D721Med (cell line): ENCODE results near the gene SYT6.

Experiments used
- DNase-seq: peaks from one replicate; pipeline ENCODE4 v3.0.0; 2011; ENCODE audit warnings: low spot score; ENCODE audit not compliant: insufficient read length
- FAIRE-seq: peaks from 2 replicates; lab custom pipeline; 2011; peaks lifted over from hg19 to GRCh38; lab: Jason Lieb, UNC
- TF ChIP-seq, protein P1 (sequence below): IDR thresholded peaks from 2 replicates; pipeline ENCODE4 v1.5.1; 2012; ENCODE audit warnings: mild to moderate bottlenecking, control low read depth; ENCODE audit not compliant: insufficient read depth; ENCODE audit errors: missing control alignments

Gene SYT6

DNA sequence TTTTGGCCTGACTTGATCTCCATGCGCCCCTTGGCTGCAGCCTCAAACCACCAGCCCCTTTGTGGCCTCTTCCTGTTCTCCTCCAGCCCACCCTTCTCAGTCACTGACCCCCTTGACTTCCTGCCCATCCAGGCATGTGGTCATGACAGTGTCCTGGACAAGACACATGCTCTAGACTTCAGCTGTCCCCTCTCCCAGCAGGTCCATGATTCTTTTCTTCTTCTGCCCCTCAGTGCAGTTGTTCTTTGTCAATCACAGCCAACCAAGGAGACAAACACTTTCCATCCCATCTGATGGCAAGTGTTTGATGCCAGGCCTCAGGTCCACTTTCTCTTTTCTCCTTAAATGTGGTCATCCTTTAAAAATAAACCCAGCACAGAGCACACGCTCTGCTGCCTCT, 49.7 kb downstream of the SYT6 start:
- FAIRE-seq (no peak), DNase-seq (no peak)
- TF ChIP-seq, protein P1, sequence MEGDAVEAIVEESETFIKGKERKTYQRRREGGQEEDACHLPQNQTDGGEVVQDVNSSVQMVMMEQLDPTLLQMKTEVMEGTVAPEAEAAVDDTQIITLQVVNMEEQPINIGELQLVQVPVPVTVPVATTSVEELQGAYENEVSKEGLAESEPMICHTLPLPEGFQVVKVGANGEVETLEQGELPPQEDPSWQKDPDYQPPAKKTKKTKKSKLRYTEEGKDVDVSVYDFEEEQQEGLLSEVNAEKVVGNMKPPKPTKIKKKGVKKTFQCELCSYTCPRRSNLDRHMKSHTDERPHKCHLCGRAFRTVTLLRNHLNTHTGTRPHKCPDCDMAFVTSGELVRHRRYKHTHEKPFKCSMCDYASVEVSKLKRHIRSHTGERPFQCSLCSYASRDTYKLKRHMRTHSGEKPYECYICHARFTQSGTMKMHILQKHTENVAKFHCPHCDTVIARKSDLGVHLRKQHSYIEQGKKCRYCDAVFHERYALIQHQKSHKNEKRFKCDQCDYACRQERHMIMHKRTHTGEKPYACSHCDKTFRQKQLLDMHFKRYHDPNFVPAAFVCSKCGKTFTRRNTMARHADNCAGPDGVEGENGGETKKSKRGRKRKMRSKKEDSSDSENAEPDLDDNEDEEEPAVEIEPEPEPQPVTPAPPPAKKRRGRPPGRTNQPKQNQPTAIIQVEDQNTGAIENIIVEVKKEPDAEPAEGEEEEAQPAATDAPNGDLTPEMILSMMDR: no peak

DNA sequence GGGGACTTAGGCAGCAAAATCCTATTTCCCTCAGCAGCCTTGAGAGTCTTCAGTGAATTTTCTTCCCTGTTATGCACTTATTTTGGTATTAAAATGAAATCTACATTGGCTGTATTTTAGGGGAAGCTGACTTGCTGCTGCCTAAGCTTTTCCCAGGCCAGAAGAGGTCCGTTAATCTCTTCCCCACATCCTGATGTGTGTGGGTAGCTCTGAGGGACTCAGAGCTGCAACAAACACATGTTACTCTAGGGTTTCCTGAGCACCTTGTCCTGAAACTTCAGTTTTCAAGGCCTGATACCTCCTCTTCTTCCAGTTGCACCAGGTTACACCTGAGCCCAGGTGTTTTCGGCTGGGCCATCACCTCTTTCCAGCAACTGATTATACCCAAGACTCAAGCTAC, 51.5 kb downstream of the SYT6 start:
- TF ChIP-seq, protein P1: no peak
- FAIRE-seq (no peak), DNase-seq (no peak)

DNA sequence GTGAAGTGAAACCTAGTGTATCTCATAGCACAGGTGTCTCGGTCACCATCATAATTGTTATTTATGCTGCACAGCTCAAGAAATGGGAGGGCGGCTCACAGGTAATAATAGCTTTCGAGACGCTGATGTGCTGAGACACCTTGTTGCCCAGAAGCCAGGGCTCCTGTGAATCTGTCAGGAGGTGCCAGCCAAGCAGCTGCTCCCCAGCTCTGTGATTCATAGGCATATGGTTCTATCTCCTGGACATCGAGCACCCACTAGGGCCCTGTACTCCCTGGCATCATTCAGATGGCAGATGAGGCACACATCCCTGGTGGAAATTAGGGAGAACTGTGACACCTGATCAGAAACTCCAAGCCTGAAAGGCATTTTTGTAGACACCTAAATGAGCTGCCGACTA, 53.5 kb downstream of the SYT6 start:
- no peak for DNase-seq
- TF ChIP-seq, protein P1: no peak
- FAIRE-seq: no peak

DNA sequence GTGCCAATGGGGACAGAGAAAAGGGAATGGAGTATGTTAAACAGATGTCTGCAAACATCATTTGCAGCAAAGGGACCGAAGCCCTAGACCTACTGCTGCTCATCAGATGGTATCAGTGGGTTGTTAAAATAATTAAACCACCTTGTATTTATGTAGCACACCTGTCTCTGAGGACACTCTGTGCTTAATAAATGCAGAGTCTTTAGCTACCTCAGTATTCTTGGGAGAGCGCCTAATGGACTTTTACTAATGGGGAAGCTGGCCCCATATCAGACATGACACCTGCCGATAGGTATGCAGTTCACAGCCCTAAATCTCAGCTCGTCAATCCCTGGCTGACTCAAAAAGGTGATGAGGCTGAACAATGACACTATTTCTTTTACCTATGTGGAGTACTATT, 54.4 kb downstream of the SYT6 start:
- FAIRE-seq (no peak), DNase-seq (no peak)
- TF ChIP-seq, protein P1: no peak

DNA sequence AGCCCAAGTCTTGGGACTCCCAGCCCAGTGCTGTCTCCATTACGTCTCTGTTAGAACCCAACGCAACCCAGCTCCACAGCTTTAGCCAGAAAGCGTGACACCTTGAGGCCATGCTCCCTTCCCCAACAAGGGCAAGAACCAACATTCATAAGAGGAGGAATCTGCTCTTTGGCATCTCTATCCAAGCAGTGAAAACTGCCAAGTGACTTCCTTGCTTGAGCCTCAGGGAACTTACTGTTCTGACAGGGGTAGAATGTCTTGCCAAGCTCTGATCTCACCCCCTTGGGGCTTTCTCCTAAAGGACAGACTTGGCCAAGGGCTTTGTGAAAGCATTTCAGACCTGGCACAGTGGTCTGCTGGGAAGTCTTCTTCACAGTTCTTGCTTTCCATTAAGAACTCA, 56.6 kb downstream of the SYT6 start:
- FAIRE-seq (no peak), DNase-seq (no peak)
- TF ChIP-seq, protein P1: no peak

DNA sequence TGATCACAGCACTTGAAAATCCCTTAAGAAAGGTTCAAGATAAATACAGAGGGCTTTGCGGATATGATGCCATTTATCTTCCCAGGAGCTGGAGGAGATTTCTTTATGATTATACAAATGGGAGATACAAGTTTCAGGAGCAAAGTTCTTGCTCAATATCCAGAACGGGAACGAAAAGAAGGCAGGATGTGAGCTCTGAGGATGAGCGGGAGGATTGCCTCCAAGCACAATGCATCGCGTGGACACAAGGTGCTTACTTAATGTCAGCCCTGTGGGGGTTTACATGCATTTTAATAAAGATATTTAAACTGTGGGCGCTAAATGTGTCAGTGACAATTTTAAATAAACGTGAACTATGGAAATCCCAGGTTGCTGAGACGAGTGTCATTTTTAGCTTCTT, 59.0 kb downstream of the SYT6 start:
- TF ChIP-seq, protein P1: no peak
- DNase-seq (no peak), FAIRE-seq (no peak)

DNA sequence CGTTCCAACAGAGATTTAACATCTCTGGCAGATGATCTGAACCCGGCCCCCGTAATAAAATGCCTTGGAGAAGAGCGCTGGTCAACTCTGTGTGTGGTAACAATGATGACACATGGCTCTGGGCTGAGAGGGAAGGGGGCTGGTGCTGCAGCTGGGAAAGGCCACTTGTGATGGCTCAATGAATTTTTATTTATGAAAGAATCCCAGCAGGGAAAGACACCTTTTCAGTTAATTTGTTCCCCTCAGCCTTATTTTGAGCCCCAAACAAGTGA, 59.4 kb downstream of the SYT6 start:
- DNase-seq (no peak), FAIRE-seq (no peak)

More for the DNA sequence above, 59.4 kb downstream of the SYT6 start:
- TF ChIP-seq, protein P1: no peak
